ENCODE data around the gene DLX6.

DNA sequence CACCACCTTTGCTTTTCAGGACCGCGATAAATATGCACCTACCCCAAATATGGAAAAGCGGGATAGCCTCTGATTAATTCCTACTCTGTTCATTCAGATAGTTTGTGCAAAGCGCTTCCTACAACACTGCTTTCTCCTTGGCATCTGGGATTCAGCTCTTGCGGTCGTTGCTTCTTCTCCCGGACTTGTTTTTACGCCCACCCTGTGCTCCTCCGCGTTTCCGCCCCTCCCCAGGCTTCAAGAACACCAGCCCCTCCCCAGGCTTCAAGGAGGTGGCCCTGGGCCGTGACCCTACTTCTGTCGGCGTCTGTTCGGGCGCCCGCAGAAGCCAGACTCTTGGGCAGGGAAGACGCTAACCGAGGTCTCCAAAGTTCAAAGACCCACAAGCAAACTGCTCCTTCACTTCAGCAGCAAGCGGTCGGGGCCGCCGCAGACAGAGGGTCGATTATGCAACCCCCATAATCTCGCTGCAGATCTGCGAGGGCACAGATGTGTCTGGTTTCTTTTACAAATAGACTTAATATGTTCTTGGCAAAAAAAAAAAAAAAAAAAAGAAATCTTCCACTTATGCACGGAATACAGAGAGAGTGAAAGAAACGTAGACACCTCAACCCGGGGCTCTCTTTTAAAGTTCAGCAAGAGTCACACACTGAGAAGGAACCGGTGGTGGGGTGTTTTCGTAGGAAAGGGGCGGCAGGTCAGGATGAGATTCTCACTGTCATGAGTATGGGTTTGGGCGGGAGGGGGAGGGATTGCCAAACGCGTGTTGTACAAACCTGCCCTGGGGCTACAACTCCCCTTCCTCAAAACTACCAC lies 17.3 kb downstream of the DLX6 start:
- TF ChIP-seq, protein P1, sequence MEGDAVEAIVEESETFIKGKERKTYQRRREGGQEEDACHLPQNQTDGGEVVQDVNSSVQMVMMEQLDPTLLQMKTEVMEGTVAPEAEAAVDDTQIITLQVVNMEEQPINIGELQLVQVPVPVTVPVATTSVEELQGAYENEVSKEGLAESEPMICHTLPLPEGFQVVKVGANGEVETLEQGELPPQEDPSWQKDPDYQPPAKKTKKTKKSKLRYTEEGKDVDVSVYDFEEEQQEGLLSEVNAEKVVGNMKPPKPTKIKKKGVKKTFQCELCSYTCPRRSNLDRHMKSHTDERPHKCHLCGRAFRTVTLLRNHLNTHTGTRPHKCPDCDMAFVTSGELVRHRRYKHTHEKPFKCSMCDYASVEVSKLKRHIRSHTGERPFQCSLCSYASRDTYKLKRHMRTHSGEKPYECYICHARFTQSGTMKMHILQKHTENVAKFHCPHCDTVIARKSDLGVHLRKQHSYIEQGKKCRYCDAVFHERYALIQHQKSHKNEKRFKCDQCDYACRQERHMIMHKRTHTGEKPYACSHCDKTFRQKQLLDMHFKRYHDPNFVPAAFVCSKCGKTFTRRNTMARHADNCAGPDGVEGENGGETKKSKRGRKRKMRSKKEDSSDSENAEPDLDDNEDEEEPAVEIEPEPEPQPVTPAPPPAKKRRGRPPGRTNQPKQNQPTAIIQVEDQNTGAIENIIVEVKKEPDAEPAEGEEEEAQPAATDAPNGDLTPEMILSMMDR (IDR thresholded peaks at IDR 0.05; ENCODE audit: borderline replicate concordance, extremely low read depth, low read length, poor library complexity, severe bottlenecking): no peak
- no peak for TF ChIP-seq EZH2 (IDR thresholded peaks at IDR 0.05; ENCODE audit: borderline replicate concordance, low read depth, low read length, severe bottlenecking)

Data from DND-41 (cell line).